Measurements from ENCODE around the gene PLEKHG2.
A peak's percentile ranks its signal among the peaks of the same experiment; 100 is the strongest.
"Not testable (repeated sequence)": the region's sequence is repeated elsewhere in the genome, so short reads cannot be mapped to it uniquely, and the experiment has no call there.

The PLEKHG2 gene

GRCh38 chr19:39446365-39447084 is 34.1 kb downstream of the PLEKHG2 start:
- DNase-seq = no peak

GRCh38 chr19:39448271-39448670 is 35.8 kb downstream of the PLEKHG2 start:
- DNase-seq = peak; percentile 50 to 52

GRCh38 chr19:39449116-39449797 is 36.8 kb downstream of the PLEKHG2 start:
- no peak for DNase-seq

- DNase-seq = not testable (repeated sequence)
Observed at GRCh38 chr19:39451257-39451656, 38.8 kb downstream of the PLEKHG2 start.

GRCh38 chr19:39463403-39463802 is 50.9 kb downstream of the PLEKHG2 start:
- DNase-seq = no peak

- DNase-seq = no peak
Observed at GRCh38 chr19:39465956-39466747, 53.7 kb downstream of the PLEKHG2 start.

- DNase-seq = no peak
Observed at GRCh38 chr19:39467941-39468340, 55.5 kb downstream of the PLEKHG2 start.

- no peak for DNase-seq
Observed at GRCh38 chr19:39469036-39469435, 56.6 kb downstream of the PLEKHG2 start.

- no peak for DNase-seq
Observed at GRCh38 chr19:39469567-39469966, 57.1 kb downstream of the PLEKHG2 start.

- no peak for DNase-seq
Observed at GRCh38 chr19:39470724-39471339, 58.4 kb downstream of the PLEKHG2 start.

- DNase-seq = peak in 1 of 2 donors; percentile 5
Observed at GRCh38 chr19:39471756-39472536, 59.5 kb downstream of the PLEKHG2 start.

GRCh38 chr19:39472746-39473442 is 60.4 kb downstream of the PLEKHG2 start:
- no peak for DNase-seq

- no peak for DNase-seq
Observed at GRCh38 chr19:39473443-39473960, 61.0 kb downstream of the PLEKHG2 start.

- DNase-seq = peak; percentile 27 to 32
Observed at GRCh38 chr19:39474139-39474620, 61.7 kb downstream of the PLEKHG2 start.

GRCh38 chr19:39475748-39476147 is 63.3 kb downstream of the PLEKHG2 start:
- DNase-seq = no peak
